A549 treated with AZD9567 at 1 μM for 4 hours (cell line): ENCODE data around the gene ADCK2. TPM values are rescaled to one million over a fixed set of nuclear protein-coding genes. Genes with fewer than 3 reads are reported as not detected.

Experiments
- total RNA-seq: library from RNA; stranded (reverse); fragments of 200-300 nt; extraction: Qiagen RNA extraction; gene quantifications from 5 replicates; pipeline ENCODE4 v1.2.3, GENCODE V29; 2022; ENCODE audit not compliant: insufficient read depth

The ADCK2 gene
- total RNA-seq = 15.6 to 20.8 TPM (median 19.9 TPM) in 5 replicates

GRCh38 chr7:140672382-140673062 is at the start of gene ADCK2:
Gene ADCK2, plus strand, starts transcription at chr7:140672945. Its CDS starts 386 bp downstream, at chr7:140673331.

GRCh38 chr7:140640727-140641523 is 31.8 kb upstream of the ADCK2 start, which contains the start of gene DENND2A:
Gene DENND2A, minus strand, starts transcription at chr7:140640813. Its CDS starts 38,416 bp downstream, at chr7:140602397.

GRCh38 chr7:140696680-140697446 is 24.1 kb downstream of the ADCK2 start, which contains the start of gene NDUFB2:
Gene NDUFB2, plus strand, starts transcription at chr7:140696708. Its CDS starts 37 bp downstream, at chr7:140696745.

Other genes starting within 250 kb of the ADCK2 start
- 51.8 to 55.3 TPM (median 52.7 TPM) in 5 replicates for gene MKRN1, start 193.4 kb upstream of the ADCK2 start, total RNA-seq
- 0.33 to 0.91 TPM (median 0.54 TPM) in 5 replicates for gene DENND2A, start 32.1 kb upstream of the ADCK2 start, total RNA-seq
- 317 to 400 TPM (median 387 TPM) in 5 replicates for gene NDUFB2, start 23.8 kb downstream of the ADCK2 start, total RNA-seq